Measurements from ENCODE around the gene ZNF280B.

ZNF280B gene

GRCh38 chr22:22508274-22509176 is at the start of gene ZNF280B:
ZNF280B (minus strand) TSS chr22:22508742; CDS start chr22:22489398, 19,344 bp downstream.
- DNase-seq: no peak

GRCh38 chr22:22556995-22557925 is 48.7 kb upstream of the ZNF280B start:
- no peak for DNase-seq

GRCh38 chr22:22556578-22556977 is 48.0 kb upstream of the ZNF280B start:
- no peak for DNase-seq

- DNase-seq: no peak
Observed at GRCh38 chr22:22555596-22555995, 47.1 kb upstream of the ZNF280B start.

GRCh38 chr22:22554587-22555284 is 46.2 kb upstream of the ZNF280B start:
- no peak for DNase-seq

GRCh38 chr22:22553735-22554586 is 45.4 kb upstream of the ZNF280B start:
- DNase-seq: no peak

GRCh38 chr22:22553141-22553540 is 44.6 kb upstream of the ZNF280B start:
- no peak for DNase-seq

GRCh38 chr22:22552630-22553029 is 44.1 kb upstream of the ZNF280B start:
- no peak for DNase-seq

- no peak for DNase-seq
Observed at GRCh38 chr22:22550789-22551434, 42.4 kb upstream of the ZNF280B start.

GRCh38 chr22:22548910-22549309 is 40.4 kb upstream of the ZNF280B start:
- no peak for DNase-seq

GRCh38 chr22:22548317-22548716 is 39.8 kb upstream of the ZNF280B start:
- DNase-seq: no peak

GRCh38 chr22:22547692-22548300 is 39.3 kb upstream of the ZNF280B start:
- no peak for DNase-seq

GRCh38 chr22:22547226-22547625 is 38.7 kb upstream of the ZNF280B start:
- DNase-seq: no peak

- no peak for DNase-seq
Observed at GRCh38 chr22:22546490-22546889, 37.9 kb upstream of the ZNF280B start.

- DNase-seq: no peak
Observed at GRCh38 chr22:22545084-22545483, 36.5 kb upstream of the ZNF280B start.

- no peak for DNase-seq
Observed at GRCh38 chr22:22538226-22538989, 29.9 kb upstream of the ZNF280B start.

- no peak for DNase-seq
Observed at GRCh38 chr22:22536916-22537315, 28.4 kb upstream of the ZNF280B start.

GRCh38 chr22:22536515-22536914 is 28.0 kb upstream of the ZNF280B start:
- no peak for DNase-seq

GRCh38 chr22:22535662-22536061 is 27.1 kb upstream of the ZNF280B start:
- DNase-seq: no peak
